Vagina (tissue), 2 donors: ENCODE measurements around the gene C1orf105.

Experiments used
- CTCF ChIP-seq, 3 experiments: fragments of 450-650 bp in 2 of 3; fragments of 200-600 bp in 1 of 3; sonication (generic) in 1 of 3; IDR thresholded peaks; one replicate each; pipeline ENCODE4 v1.5.1; 2017 to 2019; ENCODE audit warnings: antibody characterized with exemption in 3 of 3, mild to moderate bottlenecking in 2 of 3, moderate library complexity in 2 of 3
- POLR2A ChIP-seq, 2 donors: fragments of 450-650 bp; IDR thresholded peaks; one replicate each; pipeline ENCODE4 v1.6.1; 2017; ENCODE audit warnings: antibody characterized with exemption in 2 of 2, mild to moderate bottlenecking in 2 of 2, moderate library complexity in 2 of 2

- TF ChIP-seq POLR2A (IDR thresholded peaks at IDR 0.05) (no peak), CTCF (IDR thresholded peaks at IDR 0.05) (no peak)
These were observed 16.4 kb upstream of the C1orf105 start for GRCh38 chr1:172404121-172404520.
